DND-41 (cell line): ENCODE data around the gene PRKAR2B.

Source experiments
- ATAC-seq: fragments of 200-7000 bp; cut with Tn5 transposase; 3 replicates; pipeline ENCODE4 v1.9.1; 2021; ENCODE audit warnings: low read depth; ENCODE audit not compliant: insufficient read depth
- DNase-seq: peaks from one replicate; pipeline ENCODE4 v3.0.0-alpha.2; 2020
- H2AFZ ChIP-seq: 2 replicates; pipeline ENCODE4 v1.6.0; 2012; ENCODE audit warnings: low read depth, low read length
- H3K27ac ChIP-seq: 2 replicates; pipeline ENCODE4 v1.5.1; 2012; ENCODE audit warnings: low read length, inconsistent platforms
- H3K27me3 ChIP-seq: fragments of 200-600 bp; sonication (generic); 2 replicates; pipeline ENCODE4 v1.6.0; 2012; ENCODE audit warnings: low read length, mild to moderate bottlenecking, inconsistent platforms; ENCODE audit not compliant: insufficient read depth, poor library complexity
- H3K36me3 ChIP-seq: 2 replicates; pipeline ENCODE4 v1.5.1; 2012; ENCODE audit warnings: low read length, inconsistent platforms; ENCODE audit not compliant: insufficient read depth
- H3K4me1 ChIP-seq: 2 replicates; pipeline ENCODE4 v1.5.1; 2012; ENCODE audit warnings: mild to moderate bottlenecking, low read length; ENCODE audit not compliant: insufficient read depth
- H3K4me2 ChIP-seq: 2 replicates; pipeline ENCODE4 v1.6.0; 2012; ENCODE audit warnings: mild to moderate bottlenecking, moderate library complexity, low read length, inconsistent platforms; ENCODE audit not compliant: insufficient read depth
- H3K4me3 ChIP-seq, 2 experiments: fragments of 200-600 bp in 1 of 2; shearing (Covaris generic) in 1 of 2; 2 replicates each; pipeline ENCODE4 v1.5.1; 2012 to 2016; ENCODE audit warnings: inconsistent platforms in 2 of 2, low read length in 2 of 2, mild to moderate bottlenecking in 2 of 2, low read depth in 1 of 2, moderate library complexity in 1 of 2
- H3K79me2 ChIP-seq: 2 replicates; pipeline ENCODE4 v1.6.0; 2012; ENCODE audit warnings: low read length, inconsistent platforms; ENCODE audit not compliant: insufficient read depth
- H3K9ac ChIP-seq: 2 replicates; pipeline ENCODE4 v1.6.0; 2012; ENCODE audit warnings: low read depth, mild to moderate bottlenecking, inconsistent platforms, low read length, moderate library complexity
- H3K9me3 ChIP-seq: 2 replicates; pipeline ENCODE4 v1.5.1; 2012; ENCODE audit warnings: low read length, moderate library complexity, mild to moderate bottlenecking, inconsistent platforms; ENCODE audit not compliant: insufficient read depth, severe bottlenecking
- H4K20me1 ChIP-seq: 2 replicates; pipeline ENCODE4 v1.6.0; 2012; ENCODE audit warnings: low read length; ENCODE audit not compliant: insufficient read depth
- EZH2 ChIP-seq: IDR thresholded peaks from 3 replicates; pipeline ENCODE4 v1.6.1; 2012; ENCODE audit warnings: borderline replicate concordance, low read depth, mild to moderate bottlenecking, moderate library complexity, low read length, inconsistent platforms; ENCODE audit not compliant: severe bottlenecking
- TF ChIP-seq, protein P1 (sequence below): IDR thresholded peaks from 2 replicates; pipeline ENCODE4 v1.5.1; 2012; ENCODE audit warnings: borderline replicate concordance, low read length, moderate library complexity, mild to moderate bottlenecking; ENCODE audit not compliant: poor library complexity, severe bottlenecking; ENCODE audit errors: extremely low read depth

PRKAR2B gene

DNA sequence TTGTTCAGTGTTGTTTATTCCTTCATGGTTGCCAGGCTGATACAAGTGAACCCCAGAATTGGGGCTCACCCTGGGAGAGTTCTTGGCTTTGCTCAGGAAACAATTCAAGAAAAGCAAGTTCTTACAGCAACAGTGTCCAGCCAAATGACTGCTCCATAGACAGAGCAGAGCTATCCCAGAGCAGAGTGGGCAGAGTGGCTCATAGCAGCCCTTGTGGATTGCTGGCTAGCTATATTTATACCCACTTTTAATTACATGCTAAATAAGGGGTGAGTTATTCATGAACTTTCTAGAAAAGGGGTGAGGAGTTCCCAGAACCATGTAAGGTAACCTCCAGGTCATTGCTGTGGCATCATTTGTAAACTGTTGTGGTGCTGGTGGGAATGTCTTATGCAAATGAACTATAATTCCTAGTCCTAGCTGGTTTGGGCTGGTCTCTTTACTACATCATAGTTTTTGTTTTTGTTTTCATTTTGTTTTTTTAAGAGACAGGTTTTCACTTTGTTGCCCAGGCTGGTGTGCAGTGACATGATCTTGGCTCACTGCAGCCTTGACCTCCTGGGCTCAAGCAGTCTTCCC is 64.4 kb downstream of the PRKAR2B start:
- no peaks in the 10 kb centered on the region for H4K20me1 ChIP-seq
- H2AFZ ChIP-seq: no peak overlapping the region
- H3K4me2 ChIP-seq: no peak overlapping the region
- ATAC-seq (no peak), DNase-seq (no peak)
- H3K4me3 ChIP-seq: no peak overlapping the region
- no peak overlapping the region for H3K9ac ChIP-seq
- H3K79me2 ChIP-seq: no peaks in the 10 kb centered on the region
- H3K9me3 ChIP-seq: no peaks in the 10 kb centered on the region
- no peak overlapping the region for H3K27ac ChIP-seq
- TF ChIP-seq, protein P1, sequence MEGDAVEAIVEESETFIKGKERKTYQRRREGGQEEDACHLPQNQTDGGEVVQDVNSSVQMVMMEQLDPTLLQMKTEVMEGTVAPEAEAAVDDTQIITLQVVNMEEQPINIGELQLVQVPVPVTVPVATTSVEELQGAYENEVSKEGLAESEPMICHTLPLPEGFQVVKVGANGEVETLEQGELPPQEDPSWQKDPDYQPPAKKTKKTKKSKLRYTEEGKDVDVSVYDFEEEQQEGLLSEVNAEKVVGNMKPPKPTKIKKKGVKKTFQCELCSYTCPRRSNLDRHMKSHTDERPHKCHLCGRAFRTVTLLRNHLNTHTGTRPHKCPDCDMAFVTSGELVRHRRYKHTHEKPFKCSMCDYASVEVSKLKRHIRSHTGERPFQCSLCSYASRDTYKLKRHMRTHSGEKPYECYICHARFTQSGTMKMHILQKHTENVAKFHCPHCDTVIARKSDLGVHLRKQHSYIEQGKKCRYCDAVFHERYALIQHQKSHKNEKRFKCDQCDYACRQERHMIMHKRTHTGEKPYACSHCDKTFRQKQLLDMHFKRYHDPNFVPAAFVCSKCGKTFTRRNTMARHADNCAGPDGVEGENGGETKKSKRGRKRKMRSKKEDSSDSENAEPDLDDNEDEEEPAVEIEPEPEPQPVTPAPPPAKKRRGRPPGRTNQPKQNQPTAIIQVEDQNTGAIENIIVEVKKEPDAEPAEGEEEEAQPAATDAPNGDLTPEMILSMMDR: no peak
- no peak for TF ChIP-seq EZH2
- no peaks in the 10 kb centered on the region for H3K36me3 ChIP-seq
- no peaks in the 10 kb centered on the region for H3K27me3 ChIP-seq
- H3K4me1 ChIP-seq: no peaks in the 10 kb centered on the region

DNA sequence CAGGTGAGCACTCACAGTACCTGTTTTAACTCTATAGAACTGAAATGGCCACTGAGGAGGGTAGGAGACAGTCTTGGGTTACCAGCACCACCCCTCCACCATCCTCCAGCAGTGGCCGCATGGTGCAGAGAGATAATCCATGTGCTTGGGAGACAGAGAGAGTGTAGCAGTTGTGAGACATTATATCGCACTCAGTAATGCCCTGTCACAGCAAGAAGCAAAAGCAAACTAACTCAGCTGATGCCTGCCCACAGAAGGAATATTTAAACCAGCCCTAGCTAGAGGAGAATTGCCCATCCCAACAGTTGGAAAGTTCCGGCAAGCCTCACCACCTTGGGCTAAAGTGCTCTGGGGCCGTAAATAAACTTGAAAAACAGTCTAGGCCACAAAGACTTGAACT is 65.5 kb downstream of the PRKAR2B start:
- H3K9me3 ChIP-seq: no peaks in the 10 kb centered on the region
- no peak overlapping the region for H3K27ac ChIP-seq
- no peaks in the 10 kb centered on the region for H3K79me2 ChIP-seq
- H3K4me2 ChIP-seq: no peak overlapping the region
- H3K4me1 ChIP-seq: no peaks in the 10 kb centered on the region
- H3K4me3 ChIP-seq: no peak overlapping the region
- H3K9ac ChIP-seq: no peak overlapping the region
- no peaks in the 10 kb centered on the region for H3K36me3 ChIP-seq
- H4K20me1 ChIP-seq: no peaks in the 10 kb centered on the region
- no peak overlapping the region for H2AFZ ChIP-seq
- DNase-seq (no peak), ATAC-seq (no peak)
- H3K27me3 ChIP-seq: no peaks in the 10 kb centered on the region
- TF ChIP-seq, protein P1: no peak
- no peak for TF ChIP-seq EZH2

DNA sequence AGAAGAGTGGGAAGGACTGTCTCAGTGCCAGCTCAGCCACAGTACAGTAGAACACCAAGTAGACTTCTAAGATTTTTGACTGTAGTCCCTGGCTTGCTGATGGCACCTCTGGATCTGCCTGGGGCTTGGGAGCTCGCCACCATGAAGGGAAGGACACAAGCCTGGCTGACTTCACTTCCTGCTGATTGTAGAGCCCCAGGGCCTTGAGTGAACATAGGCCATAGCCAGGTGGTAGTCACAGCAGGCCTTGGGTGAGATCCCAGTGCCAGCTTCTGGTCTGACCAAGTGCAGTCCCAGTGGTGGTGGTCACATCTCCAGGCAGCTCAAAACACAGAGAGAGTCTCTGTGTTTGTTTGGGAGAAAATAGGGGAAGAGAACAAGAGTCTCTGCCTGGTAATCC is 66.7 kb downstream of the PRKAR2B start:
- H2AFZ ChIP-seq: no peak overlapping the region
- ATAC-seq (no peak), DNase-seq (no peak)
- no peak overlapping the region for H3K4me2 ChIP-seq
- H3K9me3 ChIP-seq: no peaks in the 10 kb centered on the region
- no peak overlapping the region for H3K27ac ChIP-seq
- H3K4me3 ChIP-seq: no peak overlapping the region
- no peaks in the 10 kb centered on the region for H3K4me1 ChIP-seq
- no peaks in the 10 kb centered on the region for H4K20me1 ChIP-seq
- H3K9ac ChIP-seq: no peak overlapping the region
- no peaks in the 10 kb centered on the region for H3K36me3 ChIP-seq
- H3K27me3 ChIP-seq: peaks cover 3% of the 10 kb centered on the region
- TF ChIP-seq, protein P1: no peak
- no peak for TF ChIP-seq EZH2
- no peaks in the 10 kb centered on the region for H3K79me2 ChIP-seq

DNA sequence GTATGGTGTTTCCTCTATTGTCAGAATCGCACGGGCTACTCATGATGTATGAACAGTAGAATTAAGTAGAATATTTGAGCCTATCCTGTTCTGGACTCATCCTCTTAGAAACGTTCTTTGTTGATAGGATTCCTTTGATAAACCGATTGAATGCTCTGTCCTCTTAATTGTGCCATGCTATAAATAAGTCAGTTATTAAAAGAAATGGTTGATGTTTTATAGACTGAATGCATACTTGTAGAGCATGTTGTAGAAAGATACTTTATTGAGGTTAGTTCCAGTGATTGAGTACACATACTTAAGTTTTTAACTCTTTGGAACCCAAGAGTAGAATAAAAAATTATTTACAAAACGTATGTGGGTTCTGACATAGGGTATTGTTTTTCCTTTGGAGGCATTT is 69.4 kb downstream of the PRKAR2B start:
- peaks cover 6% of the 10 kb centered on the region for H3K27me3 ChIP-seq
- H2AFZ ChIP-seq: no peak overlapping the region
- H4K20me1 ChIP-seq: no peaks in the 10 kb centered on the region
- H3K79me2 ChIP-seq: no peaks in the 10 kb centered on the region
- H3K9me3 ChIP-seq: no peaks in the 10 kb centered on the region
- no peaks in the 10 kb centered on the region for H3K4me1 ChIP-seq
- TF ChIP-seq, protein P1: no peak
- TF ChIP-seq EZH2: no peak
- no peaks in the 10 kb centered on the region for H3K36me3 ChIP-seq
- H3K27ac ChIP-seq: no peak overlapping the region
- H3K4me3 ChIP-seq: no peak overlapping the region
- no peak overlapping the region for H3K4me2 ChIP-seq
- ATAC-seq (no peak), DNase-seq (no peak)
- no peak overlapping the region for H3K9ac ChIP-seq
